ENCODE results near the gene MYO5A.

DNA sequence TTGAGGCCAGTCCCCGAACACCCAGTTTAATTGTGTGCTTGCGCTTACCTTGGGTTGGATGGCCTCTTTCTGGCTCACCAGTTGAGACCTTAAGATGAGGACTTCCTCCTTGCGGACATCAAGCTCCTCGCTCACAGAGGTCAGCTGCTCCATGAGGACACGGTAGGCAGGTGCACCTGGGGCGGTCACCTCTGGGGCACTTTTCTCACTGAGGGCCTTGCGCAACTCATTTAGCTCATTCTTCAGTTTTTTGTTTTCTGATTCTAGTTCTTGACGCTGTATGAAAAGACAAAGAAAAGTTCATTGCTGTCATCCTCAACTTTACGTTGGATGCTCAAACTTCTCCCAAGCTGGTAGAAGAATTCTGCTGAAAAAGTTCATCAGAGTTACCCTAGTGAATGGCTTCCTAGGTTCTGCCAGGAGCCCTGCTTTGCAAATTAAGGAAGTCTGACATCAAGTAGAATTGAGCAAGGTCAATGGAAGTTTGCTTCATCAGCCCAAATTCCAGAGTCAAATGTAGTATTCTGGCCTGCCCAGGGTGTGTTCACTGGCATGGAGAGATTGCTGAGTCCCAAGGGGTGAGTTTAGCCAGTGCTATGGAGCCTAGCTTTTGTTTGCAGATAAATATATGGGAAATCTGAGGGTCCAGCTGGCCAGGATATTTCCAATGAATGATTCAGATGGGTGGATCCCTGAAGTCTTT lies 177.3 kb downstream of the MYO5A start:
- TF ChIP-seq CREB1 (CRISPR knock-in tag; IDR thresholded peaks at IDR 0.05) (no peak), ZBTB21 (CRISPR knock-in tag; IDR thresholded peaks at IDR 0.05; ENCODE audit: borderline replicate concordance) (no peak), CTCF (IDR thresholded peaks at IDR 0.05) (no peak), ZNF512 (CRISPR knock-in tag; IDR thresholded peaks at IDR 0.05; ENCODE audit: borderline replicate concordance) (no peak), ZNF232 (CRISPR knock-in tag; IDR thresholded peaks at IDR 0.05) (no peak), SP1 (CRISPR knock-in tag; conservative IDR thresholded peaks at IDR 0.05) (no peak), ZSCAN18 (CRISPR knock-in tag; IDR thresholded peaks at IDR 0.05) (no peak)
